Stimulated activated CD8-positive, alpha-beta memory T cell treated with anti-CD3 and anti-CD28 coated beads, Interleukin-15, amount 100 ng/mL, for 1 hour (primary cell): ENCODE data around the gene ATP1B3.
"Not testable (repeated sequence)": the region's sequence is repeated elsewhere in the genome, so short reads cannot be mapped to it uniquely, and the experiment has no call there.

ENCODE experiments used
- DNase-seq: peaks from one replicate; pipeline ENCODE4 v3.0.0-alpha.2; 2020; ENCODE audit warnings: low read depth

ATP1B3 gene

GRCh38 chr3:141876381-141876890 lies at the start of gene ATP1B3:
TSS of gene ATP1B3 (plus strand) at chr3:141876643. CDS start at chr3:141876802, 159 bp downstream.
- DNase-seq, result peak; percentile 54

GRCh38 chr3:141828487-141828886 lies 48.0 kb upstream of the ATP1B3 start:
- no peak for DNase-seq

- no peak for DNase-seq
Observed at GRCh38 chr3:141828890-141829289, 47.6 kb upstream of the ATP1B3 start.

GRCh38 chr3:141830508-141830907 lies 45.9 kb upstream of the ATP1B3 start:
- DNase-seq, result no peak

GRCh38 chr3:141834292-141834691 lies 42.2 kb upstream of the ATP1B3 start:
- DNase-seq, result no peak

- DNase-seq, result no peak
Observed at GRCh38 chr3:141835557-141836229, 40.8 kb upstream of the ATP1B3 start.

GRCh38 chr3:141839389-141839788 lies 37.1 kb upstream of the ATP1B3 start:
- no peak for DNase-seq

GRCh38 chr3:141840737-141841544 lies 35.5 kb upstream of the ATP1B3 start:
- no peak for DNase-seq

- no peak for DNase-seq
Observed at GRCh38 chr3:141844108-141844507, 32.3 kb upstream of the ATP1B3 start.

GRCh38 chr3:141844812-141845211 lies 31.6 kb upstream of the ATP1B3 start:
- no peak for DNase-seq

- DNase-seq, result peak; percentile 10
Observed at GRCh38 chr3:141845407-141846049, 30.9 kb upstream of the ATP1B3 start.

- no peak for DNase-seq
Observed at GRCh38 chr3:141846050-141846433, 30.4 kb upstream of the ATP1B3 start.

GRCh38 chr3:141848159-141848748 lies 28.2 kb upstream of the ATP1B3 start:
- not testable (repeated sequence) for DNase-seq

GRCh38 chr3:141849056-141849815 lies 27.2 kb upstream of the ATP1B3 start:
- DNase-seq, result no peak

- no peak for DNase-seq
Observed at GRCh38 chr3:141851411-141851810, 25.0 kb upstream of the ATP1B3 start.

- DNase-seq, result no peak
Observed at GRCh38 chr3:141853081-141853601, 23.3 kb upstream of the ATP1B3 start.

- no peak for DNase-seq
Observed at GRCh38 chr3:141853629-141854168, 22.7 kb upstream of the ATP1B3 start.

GRCh38 chr3:141854599-141854998 lies 21.8 kb upstream of the ATP1B3 start:
- DNase-seq, result no peak

- DNase-seq, result no peak
Observed at GRCh38 chr3:141858312-141858711, 18.1 kb upstream of the ATP1B3 start.

GRCh38 chr3:141859651-141860050 lies 16.8 kb upstream of the ATP1B3 start:
- DNase-seq, result no peak

- no peak for DNase-seq
Observed at GRCh38 chr3:141860086-141860669, 16.3 kb upstream of the ATP1B3 start.
